ENCODE data around the gene CCDC188. TPM values are rescaled to one million over a fixed set of nuclear protein-coding genes. Genes with fewer than 3 reads are reported as not detected.

CCDC188 gene
- total and polyA plus RNA-seq, 2 of the 13 experiments (the other 11 are each of a cell fraction or from before 2014, with no cell fraction given), result not detected

- TF ChIP-seq, protein P1, sequence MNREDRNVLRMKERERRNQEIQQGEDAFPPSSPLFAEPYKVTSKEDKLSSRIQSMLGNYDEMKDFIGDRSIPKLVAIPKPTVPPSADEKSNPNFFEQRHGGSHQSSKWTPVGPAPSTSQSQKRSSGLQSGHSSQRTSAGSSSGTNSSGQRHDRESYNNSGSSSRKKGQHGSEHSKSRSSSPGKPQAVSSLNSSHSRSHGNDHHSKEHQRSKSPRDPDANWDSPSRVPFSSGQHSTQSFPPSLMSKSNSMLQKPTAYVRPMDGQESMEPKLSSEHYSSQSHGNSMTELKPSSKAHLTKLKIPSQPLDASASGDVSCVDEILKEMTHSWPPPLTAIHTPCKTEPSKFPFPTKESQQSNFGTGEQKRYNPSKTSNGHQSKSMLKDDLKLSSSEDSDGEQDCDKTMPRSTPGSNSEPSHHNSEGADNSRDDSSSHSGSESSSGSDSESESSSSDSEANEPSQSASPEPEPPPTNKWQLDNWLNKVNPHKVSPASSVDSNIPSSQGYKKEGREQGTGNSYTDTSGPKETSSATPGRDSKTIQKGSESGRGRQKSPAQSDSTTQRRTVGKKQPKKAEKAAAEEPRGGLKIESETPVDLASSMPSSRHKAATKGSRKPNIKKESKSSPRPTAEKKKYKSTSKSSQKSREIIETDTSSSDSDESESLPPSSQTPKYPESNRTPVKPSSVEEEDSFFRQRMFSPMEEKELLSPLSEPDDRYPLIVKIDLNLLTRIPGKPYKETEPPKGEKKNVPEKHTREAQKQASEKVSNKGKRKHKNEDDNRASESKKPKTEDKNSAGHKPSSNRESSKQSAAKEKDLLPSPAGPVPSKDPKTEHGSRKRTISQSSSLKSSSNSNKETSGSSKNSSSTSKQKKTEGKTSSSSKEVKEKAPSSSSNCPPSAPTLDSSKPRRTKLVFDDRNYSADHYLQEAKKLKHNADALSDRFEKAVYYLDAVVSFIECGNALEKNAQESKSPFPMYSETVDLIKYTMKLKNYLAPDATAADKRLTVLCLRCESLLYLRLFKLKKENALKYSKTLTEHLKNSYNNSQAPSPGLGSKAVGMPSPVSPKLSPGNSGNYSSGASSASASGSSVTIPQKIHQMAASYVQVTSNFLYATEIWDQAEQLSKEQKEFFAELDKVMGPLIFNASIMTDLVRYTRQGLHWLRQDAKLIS (CRISPR knock-in tag; IDR thresholded peaks at IDR 0.05), result no peak; the same call in 1 of the 2 replicates
- TF ChIP-seq, protein P2, sequence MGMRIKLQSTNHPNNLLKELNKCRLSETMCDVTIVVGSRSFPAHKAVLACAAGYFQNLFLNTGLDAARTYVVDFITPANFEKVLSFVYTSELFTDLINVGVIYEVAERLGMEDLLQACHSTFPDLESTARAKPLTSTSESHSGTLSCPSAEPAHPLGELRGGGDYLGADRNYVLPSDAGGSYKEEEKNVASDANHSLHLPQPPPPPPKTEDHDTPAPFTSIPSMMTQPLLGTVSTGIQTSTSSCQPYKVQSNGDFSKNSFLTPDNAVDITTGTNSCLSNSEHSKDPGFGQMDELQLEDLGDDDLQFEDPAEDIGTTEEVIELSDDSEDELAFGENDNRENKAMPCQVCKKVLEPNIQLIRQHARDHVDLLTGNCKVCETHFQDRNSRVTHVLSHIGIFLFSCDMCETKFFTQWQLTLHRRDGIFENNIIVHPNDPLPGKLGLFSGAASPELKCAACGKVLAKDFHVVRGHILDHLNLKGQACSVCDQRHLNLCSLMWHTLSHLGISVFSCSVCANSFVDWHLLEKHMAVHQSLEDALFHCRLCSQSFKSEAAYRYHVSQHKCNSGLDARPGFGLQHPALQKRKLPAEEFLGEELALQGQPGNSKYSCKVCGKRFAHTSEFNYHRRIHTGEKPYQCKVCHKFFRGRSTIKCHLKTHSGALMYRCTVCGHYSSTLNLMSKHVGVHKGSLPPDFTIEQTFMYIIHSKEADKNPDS (CRISPR knock-in tag; IDR thresholded peaks at IDR 0.05), result 0 out of 2 replicates have a peak, but pooled peaks have one; percentile 57
- TF ChIP-seq JUNB (CRISPR knock-in tag; IDR thresholded peaks at IDR 0.05; ENCODE audit: borderline replicate concordance), result no peak
- no peak for TF ChIP-seq ZNF101 (CRISPR knock-in tag; IDR thresholded peaks at IDR 0.05; ENCODE audit: borderline replicate concordance, low read depth)
- no peak for TF ChIP-seq TMF1 (CRISPR knock-in tag; IDR thresholded peaks at IDR 0.05; ENCODE audit: low read depth)
- TF ChIP-seq RFXAP (CRISPR knock-in tag; IDR thresholded peaks at IDR 0.05; ENCODE audit: borderline replicate concordance), result no peak; the same call in 1 of the 2 replicates
- no peak for TF ChIP-seq ZNF547 (CRISPR knock-in tag; IDR thresholded peaks at IDR 0.05)
- TF ChIP-seq ZNF570 (CRISPR knock-in tag; IDR thresholded peaks at IDR 0.05; ENCODE audit: borderline replicate concordance), result no peak
- TF ChIP-seq, protein P3, sequence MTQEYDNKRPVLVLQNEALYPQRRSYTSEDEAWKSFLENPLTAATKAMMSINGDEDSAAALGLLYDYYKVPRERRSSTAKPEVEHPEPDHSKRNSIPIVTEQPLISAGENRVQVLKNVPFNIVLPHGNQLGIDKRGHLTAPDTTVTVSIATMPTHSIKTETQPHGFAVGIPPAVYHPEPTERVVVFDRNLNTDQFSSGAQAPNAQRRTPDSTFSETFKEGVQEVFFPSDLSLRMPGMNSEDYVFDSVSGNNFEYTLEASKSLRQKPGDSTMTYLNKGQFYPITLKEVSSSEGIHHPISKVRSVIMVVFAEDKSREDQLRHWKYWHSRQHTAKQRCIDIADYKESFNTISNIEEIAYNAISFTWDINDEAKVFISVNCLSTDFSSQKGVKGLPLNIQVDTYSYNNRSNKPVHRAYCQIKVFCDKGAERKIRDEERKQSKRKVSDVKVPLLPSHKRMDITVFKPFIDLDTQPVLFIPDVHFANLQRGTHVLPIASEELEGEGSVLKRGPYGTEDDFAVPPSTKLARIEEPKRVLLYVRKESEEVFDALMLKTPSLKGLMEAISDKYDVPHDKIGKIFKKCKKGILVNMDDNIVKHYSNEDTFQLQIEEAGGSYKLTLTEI (CRISPR knock-in tag; conservative IDR thresholded peaks at IDR 0.05), result no peak
- no peak for TF ChIP-seq PRDM15 (CRISPR knock-in tag; IDR thresholded peaks at IDR 0.05)
- no peak for TF ChIP-seq MBNL3 (CRISPR knock-in tag; conservative IDR thresholded peaks at IDR 0.05)
- TF ChIP-seq GTF3A (CRISPR knock-in tag; conservative IDR thresholded peaks at IDR 0.05), result no peak; the same call in 1 of the 2 replicates
- TF ChIP-seq ZNF17 (CRISPR knock-in tag; IDR thresholded peaks at IDR 0.05), result no peak
- no peak for TF ChIP-seq CCDC6 (CRISPR knock-in tag; IDR thresholded peaks at IDR 0.05)
- TF ChIP-seq ZNF275 (CRISPR knock-in tag; IDR thresholded peaks at IDR 0.05; ENCODE audit: borderline replicate concordance), result no peak
These were observed 21.7 kb downstream of the CCDC188 start (continued) for GRCh38 chr22:20128902-20129746.
